Thyroid gland (tissue), 4 donors: ENCODE data around the gene FSTL4.

Source experiments
- POLR2A ChIP-seq, 2 donors: fragments of 450-650 bp; IDR thresholded peaks; one replicate each; pipeline ENCODE4 v1.6.1; 2017; ENCODE audit warnings: antibody characterized with exemption in 2 of 2, mild to moderate bottlenecking in 2 of 2, moderate library complexity in 1 of 2
- TF ChIP-seq, protein P1 (sequence below), 6 experiments: fragments of 200-600 bp in 3 of 6; fragments of 450-650 bp in 3 of 6; sonication (generic) in 3 of 6; IDR thresholded peaks; one replicate each; pipeline ENCODE4 v1.5.1; 2016 to 2019; ENCODE audit warnings: antibody characterized with exemption in 6 of 6, mild to moderate bottlenecking in 2 of 6, inconsistent platforms in 1 of 6, moderate library complexity in 1 of 6

DNA sequence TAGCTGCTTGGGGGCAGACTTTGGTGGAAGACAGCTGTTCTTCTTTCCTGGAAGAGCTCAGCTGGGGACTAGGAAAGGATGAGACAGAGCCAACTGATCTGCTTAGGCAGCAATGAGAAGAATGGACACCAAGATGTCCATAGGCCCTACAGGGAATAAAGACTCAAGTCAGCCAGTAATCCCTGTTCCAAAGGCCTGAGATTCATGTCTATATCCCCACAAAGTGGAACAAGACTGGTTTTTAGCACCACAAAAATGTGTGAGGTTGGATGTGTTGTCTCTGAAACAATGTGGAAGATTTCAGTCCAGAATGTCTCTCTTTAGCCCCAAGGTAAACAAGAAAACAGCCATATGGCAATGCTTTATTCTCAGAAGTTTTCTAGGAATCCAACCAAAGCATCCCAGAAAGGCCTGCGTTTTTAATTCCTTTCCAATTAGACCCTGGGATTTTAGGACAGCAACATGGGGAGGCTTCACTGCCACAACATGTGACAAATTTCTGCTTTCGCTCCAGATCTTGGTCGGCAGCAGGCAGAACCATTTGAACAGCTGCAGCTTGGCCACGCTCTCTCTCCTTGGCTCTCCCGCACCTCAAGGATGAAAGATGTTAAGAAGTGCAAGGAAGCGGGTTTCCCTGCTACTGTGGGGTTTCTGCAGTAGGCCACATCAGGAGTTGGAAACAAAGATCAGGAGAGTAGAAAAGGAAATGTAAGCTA, 245.1 kb downstream of the FSTL4 start:
- TF ChIP-seq, protein P1, sequence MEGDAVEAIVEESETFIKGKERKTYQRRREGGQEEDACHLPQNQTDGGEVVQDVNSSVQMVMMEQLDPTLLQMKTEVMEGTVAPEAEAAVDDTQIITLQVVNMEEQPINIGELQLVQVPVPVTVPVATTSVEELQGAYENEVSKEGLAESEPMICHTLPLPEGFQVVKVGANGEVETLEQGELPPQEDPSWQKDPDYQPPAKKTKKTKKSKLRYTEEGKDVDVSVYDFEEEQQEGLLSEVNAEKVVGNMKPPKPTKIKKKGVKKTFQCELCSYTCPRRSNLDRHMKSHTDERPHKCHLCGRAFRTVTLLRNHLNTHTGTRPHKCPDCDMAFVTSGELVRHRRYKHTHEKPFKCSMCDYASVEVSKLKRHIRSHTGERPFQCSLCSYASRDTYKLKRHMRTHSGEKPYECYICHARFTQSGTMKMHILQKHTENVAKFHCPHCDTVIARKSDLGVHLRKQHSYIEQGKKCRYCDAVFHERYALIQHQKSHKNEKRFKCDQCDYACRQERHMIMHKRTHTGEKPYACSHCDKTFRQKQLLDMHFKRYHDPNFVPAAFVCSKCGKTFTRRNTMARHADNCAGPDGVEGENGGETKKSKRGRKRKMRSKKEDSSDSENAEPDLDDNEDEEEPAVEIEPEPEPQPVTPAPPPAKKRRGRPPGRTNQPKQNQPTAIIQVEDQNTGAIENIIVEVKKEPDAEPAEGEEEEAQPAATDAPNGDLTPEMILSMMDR (IDR thresholded peaks at IDR 0.05): no peak
- TF ChIP-seq POLR2A (IDR thresholded peaks at IDR 0.05): no peak
